Right ventricle myocardium superior (tissue), 1 donor: Measurements from ENCODE around the gene LRIT2. TPM values are rescaled to one million over a fixed set of nuclear protein-coding genes. Genes with fewer than 3 reads are reported as not detected.

Source experiments
- ATAC-seq: fragments of 200-7000 bp; cut with Tn5 transposase; one replicate; pipeline ENCODE4 v1.9.1; 2020; ENCODE audit warnings: mild to moderate bottlenecking; ENCODE audit not compliant: poor library complexity
- DNase-seq: peaks from one replicate; pipeline ENCODE4 v3.0.0-alpha.2; 2020
- intact Hi-C: fragments of 100-400 bp; cut with DNase I; formaldehyde crosslinking; loops from one replicate; pipeline ENCODE4 v1.11.2; 2022
- total RNA-seq: library from RNA; stranded (reverse); fragmentation: NEBNext Ultra II Directional; extraction: Animal tissue kit (Norgen Biotek cat#: 25700); gene quantifications from one replicate; pipeline ENCODE4 v1.2.1, GENCODE V29; 2021
- donor health status: DM: no; HTN: yes; CAD: no; lungs with severe emphysema.

The LRIT2 gene
- total RNA-seq, 1 donor from 2014 or later = not detected

GRCh38 chr10:84248794-84249193, 23.4 kb upstream of the LRIT2 start:
- intact Hi-C loops = no loop called here
- no peak for ATAC-seq

DNA sequence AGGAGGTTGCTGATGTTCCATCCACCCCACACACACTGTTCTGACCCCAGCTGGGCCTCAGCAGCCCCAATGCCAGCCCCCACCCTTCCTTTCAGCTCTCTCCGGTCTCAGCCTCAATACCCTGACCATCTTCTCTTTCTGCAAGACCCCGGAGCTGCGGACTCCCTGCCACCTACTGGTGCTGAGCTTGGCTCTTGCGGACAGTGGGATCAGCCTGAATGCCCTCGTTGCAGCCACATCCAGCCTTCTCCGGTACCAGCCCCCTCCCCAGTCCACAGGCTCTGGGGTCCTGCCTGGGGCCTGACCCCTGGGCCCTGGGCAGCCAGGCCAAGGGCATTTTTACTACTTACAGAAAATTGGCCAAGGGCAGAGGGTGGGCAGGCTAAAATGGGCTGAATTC, 22.2 kb upstream of the LRIT2 start:
- DNase-seq = no peak
- no peak for ATAC-seq
- intact Hi-C loops = no loop called here

More at GRCh38 chr10:84248794-84249193, 23.4 kb upstream of the LRIT2 start:
- DNase-seq = no peak

DNA sequence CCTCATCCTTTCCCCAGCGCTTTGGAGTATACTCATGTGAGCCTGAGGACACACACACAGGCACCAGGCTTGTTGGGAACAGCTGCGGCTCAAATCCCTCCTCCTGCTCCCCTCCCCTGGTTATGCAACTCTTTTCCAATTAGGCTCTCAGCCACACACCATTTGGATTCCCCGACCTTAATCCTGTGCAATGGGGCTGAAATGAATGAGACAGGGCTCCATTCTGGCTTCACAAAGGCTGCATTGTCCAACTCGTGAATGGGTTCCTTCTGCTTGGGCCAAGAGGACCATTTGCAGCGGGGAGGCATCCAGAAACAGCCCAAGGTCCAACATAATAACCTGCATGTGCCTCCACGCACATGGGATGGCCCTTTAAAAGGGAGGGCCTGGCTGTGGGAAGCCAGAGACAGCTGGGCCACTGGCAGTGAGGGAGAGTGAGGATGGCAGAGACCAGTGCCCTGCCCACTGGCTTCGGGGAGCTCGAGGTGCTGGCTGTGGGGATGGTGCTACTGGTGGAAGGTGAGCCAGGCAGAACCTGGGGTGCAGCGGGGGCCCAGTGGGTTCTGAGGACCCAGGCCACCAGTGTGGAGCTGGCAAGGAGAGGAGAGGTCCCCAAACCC, 19.4 kb upstream of the LRIT2 start, which contains the start of gene RGR:
Gene RGR (plus strand): TSS at position 403 of the 620 bp plus-strand sequence. CDS start 38 bp downstream, at position 441.
- DNase-seq (peak; percentile 70), ATAC-seq (peak; percentile 91)
- intact Hi-C loops = no loop called here

GRCh38 chr10:84243759-84244158, 18.4 kb upstream of the LRIT2 start:
- ATAC-seq = no peak
- no peak for DNase-seq
- intact Hi-C loops = no loop called here

GRCh38 chr10:84241185-84241790, 15.9 kb upstream of the LRIT2 start, which contains the start of gene LRIT1:
Gene LRIT1, minus strand, starts transcription at chr10:84241546. Its CDS starts 107 bp downstream, at chr10:84241439.
- DNase-seq (no peak), ATAC-seq (no peak)
- intact Hi-C loops = no loop called here

- intact Hi-C loops = no loop called here
- no peak for ATAC-seq
These were observed 13.6 kb upstream of the LRIT2 start for GRCh38 chr10:84238909-84239308.

GRCh38 chr10:84237199-84238051, 12.1 kb upstream of the LRIT2 start:
- ATAC-seq (peak; percentile 79), DNase-seq (peak; percentile 72)
- intact Hi-C loops = no loop called here

More at GRCh38 chr10:84238909-84239308, 13.6 kb upstream of the LRIT2 start:
- no peak for DNase-seq

DNA sequence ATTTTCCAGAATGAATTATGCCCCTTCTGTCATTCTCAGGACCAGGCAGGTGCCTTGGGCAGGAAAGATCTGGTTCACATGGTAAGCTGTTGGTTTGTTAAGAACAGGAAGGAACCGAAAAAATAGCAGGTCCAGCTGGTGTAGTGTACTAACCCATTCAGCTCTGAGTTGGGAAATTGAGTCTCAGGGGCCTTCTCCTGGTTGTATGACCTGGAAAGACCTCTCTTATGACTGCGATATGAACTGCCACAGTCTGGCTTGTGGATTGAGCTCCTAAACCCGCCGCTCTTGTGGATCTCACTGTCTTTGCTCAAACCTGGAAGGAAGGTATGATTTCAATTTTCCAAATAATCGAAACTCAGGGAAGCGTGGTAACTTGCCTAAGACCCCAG, 11.5 kb upstream of the LRIT2 start:
- intact Hi-C loops = no loop called here
- ATAC-seq = peak; percentile 60

GRCh38 chr10:84235096-84235495, 9.8 kb upstream of the LRIT2 start:
- intact Hi-C loops = no loop called here
- ATAC-seq (no peak), DNase-seq (no peak)

More for the DNA sequence above, 11.5 kb upstream of the LRIT2 start:
- DNase-seq = no peak

GRCh38 chr10:84234479-84234878, 9.1 kb upstream of the LRIT2 start:
- intact Hi-C loops = no loop called here
- DNase-seq = no peak
- no peak for ATAC-seq

GRCh38 chr10:84233940-84234339, 8.6 kb upstream of the LRIT2 start:
- no peak for DNase-seq
- no peak for ATAC-seq
- intact Hi-C loops = no loop called here

DNA sequence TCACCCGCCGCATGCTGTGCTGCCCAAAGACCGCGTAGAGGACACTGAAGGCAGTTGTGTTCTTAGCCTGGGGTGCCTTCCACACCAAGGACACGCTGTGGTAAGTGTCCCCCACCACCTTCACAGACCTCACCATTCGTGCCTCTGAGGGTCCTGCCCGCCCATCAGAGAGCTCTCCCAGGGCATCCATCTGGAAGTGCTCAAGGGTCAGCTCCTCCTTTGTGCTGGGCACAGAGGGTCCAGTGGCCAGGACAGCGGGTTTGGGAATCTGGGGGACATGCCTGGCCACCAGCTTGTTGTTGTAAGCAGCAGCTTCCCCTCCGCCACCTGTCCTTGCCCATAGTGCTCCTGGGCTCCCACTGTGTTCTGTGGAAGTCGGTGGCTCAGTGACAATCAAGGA, 7.0 kb upstream of the LRIT2 start:
- DNase-seq (no peak), ATAC-seq (no peak)
- intact Hi-C loops = no loop called here

DNA sequence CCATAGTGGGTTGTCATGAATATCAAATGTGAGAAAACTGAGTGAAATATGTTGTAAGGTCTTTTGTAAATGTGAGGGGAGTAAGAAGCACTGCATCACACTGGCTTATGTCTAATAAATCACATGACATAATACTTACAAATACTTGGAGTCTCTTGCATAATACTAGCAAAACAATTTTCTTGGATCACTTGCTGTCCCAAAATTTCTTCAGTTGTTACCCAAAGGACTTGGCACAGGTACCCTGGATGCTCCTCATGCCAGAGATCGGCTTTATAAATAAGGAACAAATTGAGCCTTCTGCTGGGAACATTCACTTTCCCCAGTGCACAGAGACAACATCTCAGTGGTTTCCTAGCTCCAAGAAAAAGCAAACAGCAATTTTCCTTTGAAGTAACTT, 5.0 kb upstream of the LRIT2 start:
- intact Hi-C loops = no loop called here
- ATAC-seq (peak; percentile 61), DNase-seq (no peak)

GRCh38 chr10:84227810-84228209, 2.5 kb upstream of the LRIT2 start:
- intact Hi-C loops = no loop called here
- ATAC-seq = no peak

GRCh38 chr10:84226616-84227015, 1.3 kb upstream of the LRIT2 start:
- DNase-seq = no peak
- intact Hi-C loops = no loop called here
- ATAC-seq = no peak

More at GRCh38 chr10:84227810-84228209, 2.5 kb upstream of the LRIT2 start:
- DNase-seq = no peak

- DNase-seq (no peak), ATAC-seq (no peak)
- intact Hi-C loops = no loop called here
These were observed 824 bp downstream of the LRIT2 start for GRCh38 chr10:84224411-84225028.

GRCh38 chr10:84221916-84222315, 3.4 kb downstream of the LRIT2 start:
- ATAC-seq = no peak
- no peak for DNase-seq
- intact Hi-C loops = no loop called here

- intact Hi-C loops = no loop called here
- ATAC-seq (no peak), DNase-seq (no peak)
These were observed 7.6 kb downstream of the LRIT2 start for GRCh38 chr10:84217746-84218145.

GRCh38 chr10:84216834-84217233, 8.5 kb downstream of the LRIT2 start:
- DNase-seq (no peak), ATAC-seq (no peak)
- intact Hi-C loops = no loop called here
